Left hindlimb (tissue), 1 donor: ENCODE results near the gene RFXANK.
A peak's percentile ranks its signal among the peaks of the same experiment; 100 is the strongest.
"Not testable (repeated sequence)": the region's sequence is repeated elsewhere in the genome, so short reads cannot be mapped to it uniquely, and the experiment has no call there.

Source experiments
- DNase-seq: peaks from one replicate; pipeline ENCODE4 v3.0.0-alpha.2; 2018

Gene RFXANK

GRCh38 chr19:19207637-19208572, 15.8 kb downstream of the RFXANK start:
- no peak for DNase-seq

DNA sequence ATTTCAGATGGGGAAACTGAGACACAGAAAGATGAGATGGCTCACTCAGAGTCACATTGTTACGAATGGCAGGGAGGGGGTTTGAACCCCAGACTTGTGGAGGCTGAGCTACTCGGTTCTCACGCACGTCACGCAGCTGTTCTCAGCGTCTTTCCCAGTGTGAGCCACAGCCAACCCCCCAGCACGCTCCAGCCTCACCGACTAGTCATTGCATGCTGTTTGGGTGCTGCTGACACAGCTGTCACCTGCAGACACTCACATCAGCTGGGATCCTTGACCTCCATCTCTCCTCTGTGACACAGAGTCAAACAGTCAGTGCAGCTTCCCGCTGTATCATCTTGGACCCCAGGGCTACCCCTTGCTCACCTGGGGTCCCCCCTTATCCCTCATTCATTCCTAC, 17.3 kb downstream of the RFXANK start:
- DNase-seq: no peak

DNA sequence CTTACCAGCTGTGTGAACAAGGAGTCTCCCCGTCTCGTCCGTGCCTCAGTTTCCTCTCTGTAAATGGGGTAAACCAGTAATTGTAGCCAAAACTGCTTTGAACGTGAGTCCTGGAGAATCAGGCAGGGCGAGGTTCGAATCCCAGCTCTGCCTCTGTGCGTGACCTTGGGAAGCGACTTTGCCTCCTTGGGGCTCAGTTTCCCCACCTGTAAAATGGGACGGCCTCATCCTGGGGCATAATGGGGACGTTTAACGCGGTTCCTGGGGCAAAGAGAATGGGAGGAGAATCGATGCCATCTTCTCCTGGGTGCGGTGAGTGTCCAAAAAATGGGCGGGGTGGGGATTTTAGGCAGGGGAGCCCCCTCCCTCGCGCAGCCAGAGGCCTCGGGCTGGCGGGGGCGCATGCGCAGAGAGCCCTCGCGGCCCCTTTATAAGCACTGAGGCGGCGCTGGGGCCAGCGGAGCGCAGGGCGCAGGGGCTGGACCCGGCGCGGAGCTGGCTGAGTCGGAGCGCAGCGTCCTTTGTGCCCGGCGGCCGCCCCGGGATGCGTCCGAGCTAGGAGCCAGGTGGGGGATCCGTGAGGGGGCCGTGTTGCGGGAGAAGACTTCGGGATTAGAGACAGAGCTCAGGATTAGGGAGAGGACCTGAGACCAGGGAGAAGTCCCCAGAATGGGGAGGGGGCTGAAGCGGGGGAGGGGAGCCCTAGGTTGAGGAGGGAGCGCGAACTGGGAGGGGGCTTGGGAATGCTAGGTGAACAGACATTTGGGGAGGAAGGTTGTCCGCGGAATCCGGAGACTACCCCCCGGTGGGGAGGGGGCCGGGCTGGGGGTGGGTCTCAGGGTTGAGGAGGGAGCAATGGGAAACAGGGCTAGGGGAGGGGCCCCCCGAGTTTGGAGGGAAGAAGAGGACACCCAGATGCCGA, 19.7 kb downstream of the RFXANK start, which contains the start of gene NCAN:
TSS of gene NCAN (plus strand) at position 460 of the 922 bp plus-strand sequence. CDS start 4,996 bp downstream, outside the sequence.
- no peak for DNase-seq

DNA sequence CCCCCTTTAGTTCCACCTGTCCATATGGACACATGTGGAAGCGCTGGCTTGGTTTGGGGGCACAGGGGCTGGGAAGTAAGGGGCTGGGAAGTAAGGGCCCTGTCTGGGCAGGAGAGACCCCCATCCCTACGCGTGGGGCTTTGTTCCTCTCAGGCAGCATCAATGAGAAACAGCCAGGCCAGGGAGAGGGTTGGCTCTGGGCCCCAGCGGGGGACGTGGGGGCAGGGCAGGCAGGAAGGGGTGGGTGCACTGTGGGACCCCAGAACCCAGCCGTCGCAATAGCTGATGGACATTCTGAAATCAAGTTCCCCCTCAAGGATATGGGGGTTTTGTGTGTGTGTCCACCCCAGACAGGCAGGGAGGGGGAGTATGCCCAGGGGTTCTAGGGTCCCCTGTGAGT, 20.9 kb downstream of the RFXANK start:
- DNase-seq: no peak

GRCh38 chr19:19213426-19214158, 21.5 kb downstream of the RFXANK start:
- no peak for DNase-seq

- no peak for DNase-seq
These were observed 22.1 kb downstream of the RFXANK start for GRCh38 chr19:19214159-19214490.

GRCh38 chr19:19214892-19215291, 22.8 kb downstream of the RFXANK start:
- DNase-seq: peak; percentile 66

DNA sequence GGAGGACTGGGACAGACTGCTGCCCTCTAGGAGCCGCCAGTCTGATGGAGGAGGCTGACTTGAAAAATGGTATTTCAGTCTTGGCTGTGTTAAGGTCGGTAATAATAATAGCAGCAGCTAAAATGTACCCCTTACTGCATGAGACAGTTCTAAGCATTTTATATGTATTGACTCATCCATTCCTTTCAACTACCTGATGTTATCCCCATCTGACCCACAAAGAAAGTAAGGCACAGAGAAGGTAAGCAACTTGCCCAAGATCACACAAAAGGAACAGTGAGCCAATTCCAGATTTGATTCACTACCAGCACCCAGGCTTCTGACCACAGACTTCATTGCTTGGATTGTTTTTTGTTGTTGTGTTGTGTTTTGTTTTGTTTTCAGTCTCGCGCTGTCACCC, 23.7 kb downstream of the RFXANK start:
- no peak for DNase-seq

- DNase-seq: no peak
These were observed 25.0 kb downstream of the RFXANK start for GRCh38 chr19:19217099-19217498.

GRCh38 chr19:19218911-19219310, 26.9 kb downstream of the RFXANK start:
- DNase-seq: no peak

- not testable (repeated sequence) for DNase-seq
These were observed 28.9 kb downstream of the RFXANK start for GRCh38 chr19:19221000-19221399.

DNA sequence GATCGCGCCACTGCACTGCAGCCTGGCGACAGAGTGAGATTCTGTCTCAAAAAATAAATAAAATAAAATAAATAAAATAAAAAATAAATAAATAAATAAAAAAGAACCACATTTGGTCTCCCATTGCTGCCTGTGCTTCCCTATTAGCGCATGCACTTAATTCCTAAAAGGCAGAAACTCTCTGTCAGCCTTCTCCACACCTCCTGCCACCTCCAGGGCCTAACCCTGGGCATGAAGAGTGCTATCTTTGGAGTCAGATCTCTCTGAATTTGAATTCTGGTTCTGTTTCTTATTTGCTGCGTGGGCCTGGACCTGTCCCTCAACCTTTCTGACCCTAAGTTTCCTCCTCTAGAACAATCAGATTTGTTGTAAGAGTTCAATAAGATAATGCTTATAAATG, 31.0 kb downstream of the RFXANK start:
- DNase-seq: no peak

GRCh38 chr19:19223636-19224035, 31.6 kb downstream of the RFXANK start:
- no peak for DNase-seq

DNA sequence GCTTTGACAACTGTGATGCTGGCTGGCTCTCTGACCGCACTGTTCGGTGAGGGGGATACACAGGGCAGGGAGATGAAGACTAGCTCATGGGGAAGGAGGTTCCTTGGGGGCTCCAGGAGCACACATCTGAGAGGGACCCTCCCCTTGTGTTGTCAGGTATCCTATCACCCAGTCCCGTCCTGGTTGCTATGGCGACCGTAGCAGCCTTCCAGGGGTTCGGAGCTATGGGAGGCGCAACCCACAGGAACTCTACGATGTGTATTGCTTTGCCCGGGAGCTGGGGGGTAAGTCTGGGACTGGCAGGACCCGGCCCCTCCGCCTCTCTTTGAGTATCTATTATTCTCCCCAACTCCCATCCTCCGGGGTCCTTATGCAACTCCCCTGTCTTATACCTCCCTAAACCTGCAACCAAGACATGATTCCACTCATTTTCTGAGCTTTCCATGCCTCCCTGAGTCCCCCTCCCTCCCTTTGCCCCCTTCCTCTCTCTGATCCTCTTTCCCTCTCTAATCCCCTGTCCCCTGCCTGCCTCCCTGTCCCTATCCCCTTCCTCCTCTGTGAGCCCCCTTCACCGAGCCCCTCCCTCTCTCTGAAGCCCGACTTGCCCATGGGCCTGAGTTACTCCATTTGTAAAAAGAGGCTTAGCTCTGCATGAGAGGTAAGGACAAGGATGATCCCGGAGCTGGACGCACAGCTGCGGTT, 32.2 kb downstream of the RFXANK start:
- no peak for DNase-seq

- no peak for DNase-seq
These were observed 32.9 kb downstream of the RFXANK start for GRCh38 chr19:19224852-19225494.

DNA sequence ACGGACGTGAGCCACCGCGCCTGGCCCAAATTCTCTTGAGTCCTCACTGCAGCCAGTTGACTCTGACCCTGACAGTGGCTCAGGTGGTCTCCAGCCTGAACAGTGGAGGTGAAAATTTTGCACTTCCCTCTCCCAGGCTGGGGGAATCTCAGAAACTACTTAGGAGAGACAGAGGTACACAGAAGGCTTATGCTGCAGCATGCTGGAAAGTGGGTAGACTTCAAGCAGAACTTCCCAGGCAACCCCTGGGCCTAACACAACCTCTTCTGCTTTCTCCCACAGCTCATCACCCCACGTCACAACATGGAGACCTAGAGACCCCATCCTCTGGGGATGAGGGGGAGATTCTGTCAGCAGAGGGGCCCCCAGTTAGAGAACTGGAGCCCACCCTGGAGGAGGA, 34.1 kb downstream of the RFXANK start:
- no peak for DNase-seq

DNA sequence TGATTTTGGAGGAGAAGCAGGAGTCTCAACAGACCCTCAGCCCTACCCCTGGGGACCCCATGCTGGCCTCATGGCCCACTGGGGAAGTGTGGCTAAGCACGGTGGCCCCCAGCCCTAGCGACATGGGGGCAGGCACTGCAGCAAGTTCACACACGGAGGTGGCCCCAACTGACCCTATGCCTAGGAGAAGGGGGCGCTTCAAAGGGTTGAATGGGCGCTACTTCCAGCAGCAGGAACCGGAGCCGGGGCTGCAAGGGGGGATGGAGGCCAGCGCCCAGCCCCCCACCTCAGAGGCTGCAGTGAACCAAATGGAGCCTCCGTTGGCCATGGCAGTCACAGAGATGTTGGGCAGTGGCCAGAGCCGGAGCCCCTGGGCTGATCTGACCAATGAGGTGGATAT, 34.6 kb downstream of the RFXANK start:
- DNase-seq: no peak

- no peak for DNase-seq
These were observed 35.2 kb downstream of the RFXANK start for GRCh38 chr19:19227217-19227616.

- no peak for DNase-seq
These were observed 37.6 kb downstream of the RFXANK start for GRCh38 chr19:19229701-19230100.

DNA sequence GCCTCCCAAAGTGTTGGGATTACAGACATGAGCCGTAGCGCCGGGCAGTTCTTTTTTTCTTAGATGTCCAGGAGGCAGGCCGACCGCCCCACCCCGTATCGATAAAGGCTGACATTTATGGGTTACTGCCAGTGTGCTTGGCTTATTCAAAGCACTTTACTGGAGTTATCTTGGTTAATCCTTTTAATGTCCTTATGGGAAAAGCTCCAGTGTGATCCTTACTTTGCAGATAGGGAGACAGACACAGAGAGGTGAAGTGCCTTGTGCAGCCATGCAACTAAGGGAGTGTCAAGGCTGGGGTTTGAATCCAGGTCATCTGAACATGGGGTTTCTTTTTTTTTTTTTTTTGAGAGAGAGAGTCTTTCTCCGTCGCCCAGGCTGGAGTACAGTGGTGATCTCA, 38.9 kb downstream of the RFXANK start:
- DNase-seq: no peak

GRCh38 chr19:19232261-19232721, 40.2 kb downstream of the RFXANK start:
- DNase-seq: no peak
